Measurements from ENCODE around the gene KIF5A.

DNA sequence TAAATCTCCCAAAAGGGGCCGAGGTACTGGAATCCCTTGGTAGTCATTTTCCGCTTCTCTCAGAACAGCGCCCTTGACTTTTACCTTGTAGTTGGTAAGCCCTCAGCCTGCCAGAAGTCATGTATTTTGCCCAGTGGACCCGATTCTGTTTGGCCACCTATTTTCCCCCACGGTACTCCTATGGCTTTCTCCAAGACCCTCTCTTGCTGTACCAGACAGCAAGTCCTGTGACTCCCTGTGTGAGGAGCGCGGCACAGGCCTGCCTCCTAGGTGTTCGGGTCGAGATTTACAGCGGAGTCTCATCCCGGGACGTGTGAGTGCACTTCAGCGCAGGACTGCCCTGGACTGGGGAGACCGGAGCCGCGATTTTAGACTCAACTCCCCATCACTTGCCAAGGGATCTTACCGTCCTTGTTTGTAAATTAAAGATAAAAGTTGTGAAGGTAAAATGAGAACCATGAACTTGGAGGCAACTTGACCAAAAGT lies 28.3 kb upstream of the KIF5A start:
- TF ChIP-seq, protein P1, sequence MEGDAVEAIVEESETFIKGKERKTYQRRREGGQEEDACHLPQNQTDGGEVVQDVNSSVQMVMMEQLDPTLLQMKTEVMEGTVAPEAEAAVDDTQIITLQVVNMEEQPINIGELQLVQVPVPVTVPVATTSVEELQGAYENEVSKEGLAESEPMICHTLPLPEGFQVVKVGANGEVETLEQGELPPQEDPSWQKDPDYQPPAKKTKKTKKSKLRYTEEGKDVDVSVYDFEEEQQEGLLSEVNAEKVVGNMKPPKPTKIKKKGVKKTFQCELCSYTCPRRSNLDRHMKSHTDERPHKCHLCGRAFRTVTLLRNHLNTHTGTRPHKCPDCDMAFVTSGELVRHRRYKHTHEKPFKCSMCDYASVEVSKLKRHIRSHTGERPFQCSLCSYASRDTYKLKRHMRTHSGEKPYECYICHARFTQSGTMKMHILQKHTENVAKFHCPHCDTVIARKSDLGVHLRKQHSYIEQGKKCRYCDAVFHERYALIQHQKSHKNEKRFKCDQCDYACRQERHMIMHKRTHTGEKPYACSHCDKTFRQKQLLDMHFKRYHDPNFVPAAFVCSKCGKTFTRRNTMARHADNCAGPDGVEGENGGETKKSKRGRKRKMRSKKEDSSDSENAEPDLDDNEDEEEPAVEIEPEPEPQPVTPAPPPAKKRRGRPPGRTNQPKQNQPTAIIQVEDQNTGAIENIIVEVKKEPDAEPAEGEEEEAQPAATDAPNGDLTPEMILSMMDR (IDR thresholded peaks at IDR 0.05) = no peak
- no peak for TF ChIP-seq POLR2A (IDR thresholded peaks at IDR 0.05)

All from right lobe of liver (tissue), 4 donors.